ENCODE data around the gene CHAD.

The CHAD gene

GRCh38 chr17:50491505-50491904 lies 22.8 kb upstream of the CHAD start:
- no peak for ATAC-seq
- TF ChIP-seq CREB5 (CRISPR knock-in tag; IDR thresholded peaks at IDR 0.05; ENCODE audit: low read depth): no peak
- TF ChIP-seq ISL1 (CRISPR knock-in tag; IDR thresholded peaks at IDR 0.05): peak; percentile 44; the same call in 1 of the 2 replicates

GRCh38 chr17:50488880-50489279 lies 20.2 kb upstream of the CHAD start:
- no peak for TF ChIP-seq RARB (CRISPR knock-in tag; IDR thresholded peaks at IDR 0.05)
- no peak for TF ChIP-seq PATZ1 (CRISPR knock-in tag; IDR thresholded peaks at IDR 0.05; ENCODE audit: borderline replicate concordance)
- no peak for TF ChIP-seq ESRRG (CRISPR knock-in tag; IDR thresholded peaks at IDR 0.05)
- TF ChIP-seq CSDC2 (CRISPR knock-in tag; IDR thresholded peaks at IDR 0.05): no peak
- TF ChIP-seq ZNF565 (CRISPR knock-in tag; conservative IDR thresholded peaks at IDR 0.05; ENCODE audit: low read depth): no peak
- no peak for TF ChIP-seq ZC3H10 (CRISPR knock-in tag; IDR thresholded peaks at IDR 0.05)
- TF ChIP-seq GLIS3 (CRISPR knock-in tag; IDR thresholded peaks at IDR 0.05): no peak
- TF ChIP-seq, protein P1, sequence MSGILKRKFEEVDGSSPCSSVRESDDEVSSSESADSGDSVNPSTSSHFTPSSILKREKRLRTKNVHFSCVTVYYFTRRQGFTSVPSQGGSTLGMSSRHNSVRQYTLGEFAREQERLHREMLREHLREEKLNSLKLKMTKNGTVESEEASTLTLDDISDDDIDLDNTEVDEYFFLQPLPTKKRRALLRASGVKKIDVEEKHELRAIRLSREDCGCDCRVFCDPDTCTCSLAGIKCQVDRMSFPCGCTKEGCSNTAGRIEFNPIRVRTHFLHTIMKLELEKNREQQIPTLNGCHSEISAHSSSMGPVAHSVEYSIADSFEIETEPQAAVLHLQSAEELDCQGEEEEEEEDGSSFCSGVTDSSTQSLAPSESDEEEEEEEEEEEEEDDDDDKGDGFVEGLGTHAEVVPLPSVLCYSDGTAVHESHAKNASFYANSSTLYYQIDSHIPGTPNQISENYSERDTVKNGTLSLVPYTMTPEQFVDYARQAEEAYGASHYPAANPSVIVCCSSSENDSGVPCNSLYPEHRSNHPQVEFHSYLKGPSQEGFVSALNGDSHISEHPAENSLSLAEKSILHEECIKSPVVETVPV (CRISPR knock-in tag; IDR thresholded peaks at IDR 0.05): no peak
- no peak for TF ChIP-seq ZFP30 (CRISPR knock-in tag; IDR thresholded peaks at IDR 0.05)
- no peak for TF ChIP-seq TCF4 (CRISPR knock-in tag; IDR thresholded peaks at IDR 0.05; ENCODE audit: borderline replicate concordance)
- no peak for TF ChIP-seq PPARA (CRISPR knock-in tag; IDR thresholded peaks at IDR 0.05; ENCODE audit: borderline replicate concordance)
- TF ChIP-seq BACH2 (CRISPR knock-in tag; IDR thresholded peaks at IDR 0.05; ENCODE audit: borderline replicate concordance): no peak
- no peak for TF ChIP-seq ZFP3 (CRISPR knock-in tag; IDR thresholded peaks at IDR 0.05)
- no peak for TF ChIP-seq ZNF8 (CRISPR knock-in tag; IDR thresholded peaks at IDR 0.05)
- TF ChIP-seq TOX (CRISPR knock-in tag; IDR thresholded peaks at IDR 0.05; ENCODE audit: borderline replicate concordance): no peak
- TF ChIP-seq POU6F1 (CRISPR knock-in tag; IDR thresholded peaks at IDR 0.05; ENCODE audit: borderline replicate concordance, low read depth): no peak
- TF ChIP-seq ARNTL (CRISPR knock-in tag; IDR thresholded peaks at IDR 0.05; ENCODE audit: borderline replicate concordance, low read depth): no peak
- no peak for TF ChIP-seq OSR1 (CRISPR knock-in tag; IDR thresholded peaks at IDR 0.05)
- no peak for ATAC-seq

DNA sequence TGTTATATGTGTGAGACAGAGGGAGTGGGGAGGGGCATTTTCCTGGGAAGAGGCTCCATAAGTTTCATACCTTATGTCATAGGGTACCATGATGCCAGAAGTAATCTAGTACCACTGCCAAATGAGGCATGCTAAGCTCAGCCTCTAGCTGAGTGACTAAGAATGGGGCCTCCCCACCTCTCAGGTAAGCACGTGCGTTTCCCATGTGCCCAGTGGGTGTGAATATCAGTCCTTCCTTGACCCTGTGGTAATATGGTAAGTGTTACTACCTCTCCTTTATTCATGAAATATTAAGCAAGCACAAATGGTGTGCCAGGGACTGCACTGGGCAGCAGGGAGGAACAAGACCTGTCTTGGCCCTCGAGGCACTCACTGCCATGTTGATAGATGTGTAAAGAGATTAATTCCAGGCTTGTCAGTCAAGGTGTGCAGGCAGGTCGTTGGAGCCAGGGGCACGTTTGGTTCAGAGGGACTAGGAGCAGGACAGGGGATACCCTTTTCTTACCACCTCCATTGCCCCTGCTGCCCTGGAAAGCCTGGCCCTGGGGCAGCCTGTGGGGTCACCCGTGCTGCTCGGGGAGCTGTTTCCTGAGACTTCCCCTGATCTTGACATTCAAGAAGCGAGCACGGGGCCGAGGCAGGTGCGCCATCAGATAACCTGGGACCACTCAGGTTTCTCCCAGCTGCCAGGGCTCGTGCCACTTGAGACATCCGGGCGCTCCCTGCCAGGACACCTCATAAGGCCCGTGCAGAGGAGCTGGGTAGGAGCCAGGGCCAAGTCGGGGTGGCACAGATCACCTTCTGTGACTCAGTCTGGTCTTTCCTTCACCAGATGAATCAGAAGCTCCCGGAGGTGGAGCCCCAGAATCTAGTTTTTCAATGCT lies 18.8 kb upstream of the CHAD start:
- ATAC-seq: peak; percentile 64
- TF ChIP-seq OSR1 (CRISPR knock-in tag; IDR thresholded peaks at IDR 0.05) (no peak), RARB (CRISPR knock-in tag; IDR thresholded peaks at IDR 0.05) (no peak), BACH2 (CRISPR knock-in tag; IDR thresholded peaks at IDR 0.05; ENCODE audit: borderline replicate concordance) (no peak), ZNF70 (CRISPR knock-in tag; IDR thresholded peaks at IDR 0.05) (no peak), ISL1 (CRISPR knock-in tag; IDR thresholded peaks at IDR 0.05) (no peak), ZFP3 (CRISPR knock-in tag; IDR thresholded peaks at IDR 0.05) (no peak), ESRRG (CRISPR knock-in tag; IDR thresholded peaks at IDR 0.05) (no peak), CSDC2 (CRISPR knock-in tag; IDR thresholded peaks at IDR 0.05) (no peak), TSHZ2 (CRISPR knock-in tag; IDR thresholded peaks at IDR 0.05) (no peak), ZFP30 (CRISPR knock-in tag; IDR thresholded peaks at IDR 0.05) (no peak), CREB5 (CRISPR knock-in tag; IDR thresholded peaks at IDR 0.05; ENCODE audit: low read depth) (no peak), PATZ1 (CRISPR knock-in tag; IDR thresholded peaks at IDR 0.05; ENCODE audit: borderline replicate concordance) (no peak)
- TF ChIP-seq, protein P1 (CRISPR knock-in tag; IDR thresholded peaks at IDR 0.05): no peak

Measured in SK-N-SH treated with all-trans-retinoic acid at 6 μM for 48 hours (cell line).